NCI-H526 treated with DMSO at 0.1 percent for 48 hours (cell line): ENCODE measurements around the gene SIRT7.
"Not testable (repeated sequence)": the region's sequence is repeated elsewhere in the genome, so short reads cannot be mapped to it uniquely, and the experiment has no call there.

Experiments used
- DNase-seq: peaks from one replicate; lab custom pipeline; 2025; lab: John Stamatoyannopoulos, UW

The SIRT7 gene

DNA sequence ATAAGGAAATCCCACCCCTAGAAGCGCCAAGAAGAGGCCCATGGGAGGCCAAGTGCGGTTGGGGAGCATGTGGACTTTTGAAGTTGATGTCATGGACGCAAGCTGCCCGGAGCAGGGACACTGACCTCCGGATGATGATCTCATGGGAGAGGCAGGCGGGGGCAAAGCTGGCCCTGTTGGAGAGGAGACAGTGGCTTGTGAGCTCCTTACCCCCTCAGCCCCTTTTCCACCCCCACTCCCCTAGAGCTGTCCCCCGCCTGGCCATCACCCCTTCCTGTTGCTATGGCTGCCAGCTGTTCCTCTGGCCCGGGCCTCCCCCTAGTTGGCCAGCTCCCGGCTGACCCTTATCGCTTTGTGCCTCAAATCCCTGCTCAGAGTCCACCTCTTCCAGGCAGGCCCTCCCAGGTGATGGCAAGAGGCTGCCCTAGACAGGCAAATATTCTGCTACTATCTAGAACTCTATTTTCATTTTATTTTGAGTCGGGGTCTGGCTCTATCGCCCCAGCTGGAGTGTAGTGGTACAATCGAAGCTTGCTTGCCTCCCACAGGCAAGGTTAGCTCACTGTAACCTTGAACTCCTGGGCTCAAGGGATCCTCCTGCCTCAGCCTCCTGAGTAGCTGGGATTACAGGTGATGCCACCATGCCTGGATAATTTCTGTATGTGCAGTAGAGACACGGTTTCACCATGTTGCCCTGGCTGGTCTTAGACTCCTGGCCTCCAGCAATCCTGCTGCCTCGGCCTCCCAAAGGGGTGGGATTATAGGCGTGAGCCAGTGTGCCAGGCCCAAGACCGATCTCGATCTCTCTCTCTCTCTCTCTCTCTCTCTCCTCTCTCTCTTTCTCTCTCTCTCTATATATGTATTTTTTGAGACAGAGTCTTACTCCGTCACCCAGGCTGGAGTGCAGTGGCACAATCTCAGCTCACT is 36.4 kb upstream of the SIRT7 start:
- DNase-seq, result no peak

DNA sequence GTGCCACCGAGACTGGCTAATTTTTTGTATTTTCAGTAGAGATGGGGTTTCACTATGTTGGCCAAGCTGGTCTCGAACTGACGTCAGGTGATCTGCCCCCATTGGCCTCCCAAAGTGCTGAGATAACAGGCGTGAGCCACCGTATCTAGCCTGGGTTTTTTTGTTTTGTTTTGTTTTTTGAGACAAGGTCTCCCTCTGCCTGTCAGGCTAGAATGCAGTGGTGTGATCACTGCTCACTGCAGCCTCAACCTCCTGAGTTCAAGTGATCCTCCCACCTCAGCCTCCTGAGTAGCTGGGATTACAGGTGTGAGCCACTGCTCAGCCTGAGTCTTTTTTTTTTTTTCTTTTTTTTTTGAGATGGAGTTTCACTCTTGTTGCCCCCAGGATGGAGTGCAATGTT is 35.5 kb upstream of the SIRT7 start:
- DNase-seq, result not testable (repeated sequence)

GRCh38 chr17:81952792-81953228 is 34.8 kb upstream of the SIRT7 start:
- DNase-seq, result no peak

- DNase-seq, result no peak
Observed at GRCh38 chr17:81951785-81952684, 34.1 kb upstream of the SIRT7 start.

- no peak for DNase-seq
Observed at GRCh38 chr17:81950501-81950900, 32.5 kb upstream of the SIRT7 start.

- no peak for DNase-seq
Observed at GRCh38 chr17:81948635-81949378, 30.8 kb upstream of the SIRT7 start.

DNA sequence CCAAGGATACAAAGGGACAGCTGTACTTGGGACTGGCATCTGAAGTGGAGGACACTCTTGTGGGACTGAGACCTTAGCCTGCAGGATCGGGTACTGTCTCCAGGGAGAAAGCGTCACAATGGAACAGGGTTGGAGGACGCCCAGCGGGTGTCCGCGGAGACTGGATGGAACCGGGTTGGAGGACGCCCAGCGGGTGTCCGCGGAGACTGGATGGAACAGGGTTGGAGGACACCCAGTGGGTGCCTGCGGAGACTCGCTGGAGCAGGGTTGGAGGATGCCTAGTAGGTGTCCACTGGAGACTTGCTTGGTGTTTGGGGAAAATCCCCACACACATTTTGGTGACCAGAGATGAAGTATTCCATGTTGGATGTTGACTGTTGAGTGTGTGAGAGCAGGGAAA is 29.2 kb upstream of the SIRT7 start, which contains the start of gene MYADML2:
MYADML2 (minus strand) TSS at position 45 of the 400 bp plus-strand sequence. CDS start 5,492 bp downstream, outside the sequence.
- no peak for DNase-seq

GRCh38 chr17:81944858-81945257 is 26.9 kb upstream of the SIRT7 start:
- DNase-seq, result no peak

- DNase-seq, result no peak
Observed at GRCh38 chr17:81942167-81942553, 24.2 kb upstream of the SIRT7 start.

GRCh38 chr17:81941484-81942166 is 23.6 kb upstream of the SIRT7 start:
- DNase-seq, result no peak

DNA sequence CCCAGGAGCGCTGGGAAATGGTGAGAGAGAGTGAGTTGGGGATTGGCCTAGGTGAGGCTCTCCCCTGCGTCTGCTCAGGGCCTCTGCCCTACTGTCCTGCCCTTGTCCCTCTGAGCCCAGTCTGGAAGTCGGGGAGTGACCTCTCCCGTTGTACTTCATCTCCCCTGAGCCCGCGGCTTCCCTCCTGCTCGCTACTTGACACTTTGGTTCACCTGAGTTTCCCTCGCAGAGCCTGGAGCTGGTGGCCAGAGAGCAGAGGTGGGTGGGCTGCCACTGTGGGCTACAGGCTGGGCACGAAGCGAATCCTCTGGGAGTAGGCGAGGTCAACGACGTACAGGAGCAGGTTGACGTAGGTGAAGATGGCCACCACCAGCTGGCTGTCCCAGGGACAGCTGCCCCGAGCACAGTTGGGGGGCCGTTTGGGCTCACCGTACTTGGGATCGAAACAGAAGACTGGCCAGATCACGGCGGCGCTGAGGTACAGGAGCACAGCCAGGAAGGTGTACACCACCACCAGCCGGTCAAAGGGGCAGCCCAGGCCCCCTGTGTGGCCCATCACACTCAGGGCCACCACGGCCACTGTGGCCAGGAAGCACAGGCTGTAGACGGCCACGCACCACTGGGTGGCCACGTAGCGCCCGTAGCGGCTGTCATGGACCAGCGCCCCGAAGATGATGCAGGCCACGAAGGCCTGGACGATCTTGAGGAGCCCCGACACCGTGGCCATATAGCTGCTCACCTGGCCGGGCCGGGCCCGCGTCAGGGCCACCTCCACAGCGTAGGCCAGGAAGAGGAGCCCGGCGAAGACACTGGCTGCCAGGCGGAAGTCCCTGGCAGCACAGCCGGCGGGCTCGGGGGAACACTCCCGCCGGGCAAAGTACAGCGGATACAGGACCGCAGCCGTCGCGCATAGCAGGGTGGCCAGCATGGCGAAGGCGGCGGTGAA is 22.8 kb upstream of the SIRT7 start:
- no peak for DNase-seq

- no peak for DNase-seq
Observed at GRCh38 chr17:81939881-81940385, 22.0 kb upstream of the SIRT7 start.

- no peak for DNase-seq
Observed at GRCh38 chr17:81939218-81939617, 21.2 kb upstream of the SIRT7 start.

DNA sequence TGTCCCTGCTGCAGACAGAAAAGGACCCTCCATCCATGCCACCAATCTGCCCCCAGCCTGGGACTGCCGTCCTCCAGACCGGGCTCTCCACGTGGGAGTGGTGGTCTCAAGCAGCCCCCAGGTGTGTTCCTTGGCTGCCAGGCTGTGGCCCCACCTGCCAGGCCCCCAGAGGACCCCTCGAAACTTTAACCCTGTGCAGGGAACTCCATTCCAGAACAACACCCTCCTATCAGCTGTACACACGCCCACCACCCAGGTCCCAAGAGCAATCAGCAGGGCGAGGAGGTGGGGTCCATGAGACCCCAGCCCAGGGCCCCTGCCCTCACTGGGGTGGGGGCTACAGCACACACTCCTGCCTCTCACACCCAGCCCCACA is 17.7 kb upstream of the SIRT7 start:
- no peak for DNase-seq

DNA sequence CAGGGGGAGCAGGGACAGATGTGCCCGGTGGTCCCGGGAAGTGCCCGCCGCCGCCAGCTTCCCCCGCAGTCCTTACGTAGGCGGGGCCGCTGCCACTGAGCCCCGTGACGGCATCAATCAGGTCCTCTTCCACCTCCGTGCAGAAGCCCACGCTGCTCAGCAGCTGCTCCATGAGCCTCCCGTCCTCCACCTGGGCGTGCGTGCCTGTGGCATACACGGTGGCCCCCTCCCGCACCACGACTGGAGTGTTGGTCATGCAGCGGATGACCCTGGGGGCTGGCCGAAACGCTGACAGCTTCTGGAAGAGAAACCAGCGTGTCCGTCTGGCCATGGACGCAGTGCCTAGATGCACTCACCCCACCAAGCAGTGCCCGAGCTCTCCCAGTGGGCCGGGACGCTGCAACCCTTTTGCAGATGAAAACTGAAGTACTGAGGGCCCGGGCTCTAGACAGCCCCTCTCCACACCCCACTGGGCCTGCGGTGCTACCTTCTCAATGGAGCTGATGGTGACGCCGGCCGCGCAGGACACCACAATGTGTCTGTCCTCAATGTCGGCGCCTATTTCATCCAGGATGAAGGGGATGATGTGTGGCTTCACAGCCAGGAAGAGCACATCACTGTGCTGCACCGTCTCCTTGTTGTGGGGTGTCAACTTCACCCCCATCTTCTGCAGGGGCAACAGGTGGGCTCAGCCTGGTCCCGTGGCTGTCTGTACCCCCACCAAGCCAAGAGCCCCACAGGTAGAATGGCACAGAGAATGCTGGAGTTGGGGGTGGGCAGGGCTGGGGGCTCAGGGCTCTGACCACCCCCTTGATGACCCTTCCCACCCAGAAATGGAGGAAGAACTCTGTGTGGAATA is 17.1 kb upstream of the SIRT7 start:
- no peak for DNase-seq

- no peak for DNase-seq
Observed at GRCh38 chr17:81934098-81934757, 16.3 kb upstream of the SIRT7 start.

DNA sequence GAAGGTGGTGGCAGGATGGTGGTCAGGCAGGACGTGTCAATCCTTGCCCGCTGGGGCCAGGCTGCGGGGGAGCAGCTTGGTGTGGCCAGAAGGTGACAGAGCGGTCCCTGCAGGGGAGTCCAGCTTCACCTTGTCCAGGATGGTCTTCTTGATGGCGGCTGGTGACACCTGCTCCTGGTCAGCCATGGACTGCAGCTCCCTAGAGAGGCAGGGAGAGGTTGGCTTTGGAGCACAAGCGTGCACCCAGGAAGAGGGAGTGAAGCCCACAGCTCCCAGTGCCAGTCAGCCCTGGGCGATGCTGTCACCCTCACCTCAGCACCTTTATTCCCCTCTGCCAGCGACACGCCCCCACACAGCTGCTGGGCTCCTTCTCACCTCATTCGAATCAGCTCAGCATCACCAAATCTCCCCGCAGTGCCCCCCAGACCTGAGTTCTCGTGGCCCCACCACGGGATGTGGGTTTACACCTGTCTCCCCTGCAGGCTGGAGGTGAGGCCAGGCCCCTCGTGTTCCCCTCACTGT is 15.3 kb upstream of the SIRT7 start:
- DNase-seq, result no peak

GRCh38 chr17:81932333-81932983 is 14.5 kb upstream of the SIRT7 start:
- no peak for DNase-seq
